ENCODE measurements around the gene XDH. TPM values are rescaled to one million over a fixed set of nuclear protein-coding genes. Genes with fewer than 3 reads are reported as not detected.

The XDH gene
- total RNA-seq, 1 donor from 2014 or later = 4.6 TPM

GRCh38 chr2:31331156-31331555 lies 83.4 kb downstream of the XDH start:
- DNase-seq (ENCODE audit: low spot score) = no peak

GRCh38 chr2:31329081-31329625 lies 85.4 kb downstream of the XDH start:
- no peak for DNase-seq (ENCODE audit: low spot score)

- no peak for DNase-seq (ENCODE audit: low spot score)
These were observed 86.5 kb downstream of the XDH start for GRCh38 chr2:31328026-31328425.

- no peak for DNase-seq (ENCODE audit: low spot score)
These were observed 87.0 kb downstream of the XDH start for GRCh38 chr2:31327505-31327904.

GRCh38 chr2:31324016-31324633 lies 90.4 kb downstream of the XDH start:
- DNase-seq (ENCODE audit: low spot score) = no peak

- no peak for DNase-seq (ENCODE audit: low spot score)
These were observed 92.2 kb downstream of the XDH start for GRCh38 chr2:31322371-31322770.

- DNase-seq (ENCODE audit: low spot score) = no peak
These were observed 95.0 kb downstream of the XDH start for GRCh38 chr2:31319406-31320175.

- DNase-seq (ENCODE audit: low spot score) = no peak
These were observed 95.9 kb downstream of the XDH start for GRCh38 chr2:31318361-31319336.

GRCh38 chr2:31317396-31317795 lies 97.1 kb downstream of the XDH start:
- no peak for DNase-seq (ENCODE audit: low spot score)

GRCh38 chr2:31314761-31315160 lies 99.8 kb downstream of the XDH start:
- DNase-seq (ENCODE audit: low spot score) = no peak

- DNase-seq (ENCODE audit: low spot score) = no peak
These were observed 101.6 kb downstream of the XDH start for GRCh38 chr2:31312898-31313297.

GRCh38 chr2:31304816-31305215 lies 109.7 kb downstream of the XDH start:
- DNase-seq (ENCODE audit: low spot score) = no peak

GRCh38 chr2:31302940-31303563 lies 111.5 kb downstream of the XDH start:
- DNase-seq (ENCODE audit: low spot score) = no peak

- DNase-seq (ENCODE audit: low spot score) = no peak
These were observed 114.2 kb downstream of the XDH start for GRCh38 chr2:31300309-31300708.

- DNase-seq (ENCODE audit: low spot score) = no peak
These were observed 115.0 kb downstream of the XDH start for GRCh38 chr2:31299547-31299946.

GRCh38 chr2:31297751-31298150 lies 116.8 kb downstream of the XDH start:
- no peak for DNase-seq (ENCODE audit: low spot score)

- no peak for DNase-seq (ENCODE audit: low spot score)
These were observed 117.8 kb downstream of the XDH start for GRCh38 chr2:31296641-31297287.

GRCh38 chr2:31294196-31294595 lies 120.3 kb downstream of the XDH start:
- DNase-seq (ENCODE audit: low spot score) = no peak

- DNase-seq (ENCODE audit: low spot score) = no peak
These were observed 126.9 kb downstream of the XDH start for GRCh38 chr2:31287654-31288053.

GRCh38 chr2:31286961-31287550 lies 127.5 kb downstream of the XDH start:
- DNase-seq (ENCODE audit: low spot score) = no peak

GRCh38 chr2:31286230-31286629 lies 128.3 kb downstream of the XDH start:
- no peak for DNase-seq (ENCODE audit: low spot score)

All from mucosa of gallbladder (tissue), 1 donor.